OCI-LY3 (cell line): ENCODE measurements around the gene CFI.

Experiments used
- H2AFZ ChIP-seq: fragments of 200-600, 300-600 bp; shearing (Covaris generic); 2 replicates; pipeline ENCODE4 v1.6.0; 2014; ENCODE audit warnings: antibody characterized with exemption, low read depth, low read length
- H3K27ac ChIP-seq: fragments of 200-600, 300-600 bp; sonication (generic); 2 replicates; pipeline ENCODE4 v1.5.1; 2014; ENCODE audit warnings: mild to moderate bottlenecking, low read length, moderate library complexity, mixed read lengths
- H3K27me3 ChIP-seq: fragments of 200-600, 300-600 bp; sonication (generic); 2 replicates; pipeline ENCODE4 v1.6.1; 2014; ENCODE audit warnings: low read depth, low read length, mixed read lengths
- H3K36me3 ChIP-seq: fragments of 200-600, 300-600 bp; sonication (generic); replicated peaks from 2 replicates; pipeline ENCODE3; 2014; ENCODE audit warnings: low read depth, low read length, mixed read lengths
- H3K4me1 ChIP-seq: fragments of 300-600, 200-600 bp; sonication (generic); 2 replicates; pipeline ENCODE4 v1.6.1; 2014; ENCODE audit warnings: low read length, mixed read lengths
- H3K4me2 ChIP-seq: fragments of 200-600, 300-600 bp; sonication (generic); 2 replicates; pipeline ENCODE4 v1.6.1; 2014; ENCODE audit warnings: low read length, mixed read lengths
- H3K4me3 ChIP-seq: fragments of 300-600, 200-600 bp; sonication (generic); 2 replicates; pipeline ENCODE4 v1.5.1; 2014; ENCODE audit warnings: antibody characterized with exemption, mild to moderate bottlenecking, low read length, moderate library complexity
- H3K79me2 ChIP-seq: fragments of 300-600, 200-600 bp; shearing (Covaris generic); 2 replicates; pipeline ENCODE4 v1.6.1; 2014; ENCODE audit warnings: mild to moderate bottlenecking, low read length, mixed read lengths
- H3K9ac ChIP-seq: fragments of 300-600, 200-600 bp; shearing (Covaris generic); 2 replicates; pipeline ENCODE4 v1.6.0; 2014; ENCODE audit warnings: mild to moderate bottlenecking, low read length, moderate library complexity
- H3K9me3 ChIP-seq: fragments of 200-600, 300-600 bp; shearing (Covaris generic); 2 replicates; pipeline ENCODE4 v1.6.1; 2014; ENCODE audit warnings: low read length, mixed read lengths; ENCODE audit not compliant: insufficient read depth
- H4K20me1 ChIP-seq: fragments of 200-600, 300-600 bp; sonication (generic); 2 replicates; pipeline ENCODE4 v1.6.1; 2016; ENCODE audit warnings: low read length, mixed read lengths; ENCODE audit not compliant: insufficient read depth
- CTCF ChIP-seq: fragments of 200-600, 300-600 bp; sonication (generic); IDR thresholded peaks from 2 replicates; pipeline ENCODE4 v1.5.1; 2014; ENCODE audit warnings: antibody characterized with exemption, low read length, low read depth
- EZH2phosphoT487 ChIP-seq: fragments of 200-600 bp; shearing (Covaris generic); IDR thresholded peaks from 2 replicates; pipeline ENCODE4 v1.6.1; 2018; ENCODE audit warnings: antibody characterized with exemption, mixed run types, low read depth

The CFI gene

DNA sequence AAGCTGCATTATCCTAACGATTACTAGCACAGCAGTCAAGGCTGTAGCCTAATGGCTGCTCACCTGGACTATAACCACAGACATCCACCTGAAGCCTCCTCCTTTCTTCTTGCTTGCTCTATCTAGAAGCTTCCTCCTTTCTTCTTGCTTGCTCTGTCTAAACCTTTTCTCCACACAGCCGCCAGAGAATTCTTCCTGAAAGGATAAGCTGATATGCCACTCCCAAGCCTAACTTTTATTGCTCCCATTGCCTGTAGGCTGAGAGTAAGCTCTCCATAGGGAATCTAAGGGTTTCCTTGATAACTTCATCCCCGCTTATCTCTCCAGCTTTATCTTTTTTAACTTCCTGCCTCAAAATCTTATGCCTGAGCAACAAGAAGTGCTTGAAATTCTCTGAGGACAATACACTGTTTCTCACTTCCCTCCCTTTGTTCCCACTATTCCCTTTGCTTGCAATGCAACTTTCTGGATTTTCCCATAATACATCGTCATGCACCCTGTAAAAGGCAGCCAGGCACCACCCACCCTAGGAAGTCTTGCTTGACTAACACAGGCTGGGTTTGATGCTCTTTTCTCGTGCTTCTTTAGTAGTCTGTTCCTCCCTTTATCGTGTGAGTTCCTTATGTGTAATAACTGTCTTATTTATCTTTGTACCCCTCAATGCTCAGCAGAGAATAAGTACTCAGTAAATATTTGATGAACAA is 44.7 kb upstream of the CFI start:
- Histone ChIP-seq H3K79me2 (no peaks in the 10 kb centered on the region), H4K20me1 (no peaks in the 10 kb centered on the region), H3K4me3 (no peak overlapping the region), H3K4me1 (no peaks in the 10 kb centered on the region), H2AFZ (no peak overlapping the region), H3K27ac (no peak overlapping the region), H3K27me3 (no peaks in the 10 kb centered on the region), H3K4me2 (no peak overlapping the region), H3K9ac (no peak overlapping the region), H3K9me3 (no peaks in the 10 kb centered on the region), H3K36me3 (no peaks in the 10 kb centered on the region)
- TF ChIP-seq EZH2phosphoT487 (no peak), CTCF (no peak)

- Histone ChIP-seq H4K20me1 (no peaks in the 10 kb centered on the region), H3K9me3 (no peaks in the 10 kb centered on the region), H3K4me1 (no peaks in the 10 kb centered on the region), H3K79me2 (no peaks in the 10 kb centered on the region), H3K36me3 (peaks cover 5% of the 10 kb centered on the region), H3K27ac (no peak overlapping the region), H3K27me3 (no peaks in the 10 kb centered on the region), H3K9ac (no peak overlapping the region), H3K4me2 (no peak overlapping the region), H2AFZ (no peak overlapping the region), H3K4me3 (no peak overlapping the region)
- no peak for TF ChIP-seq CTCF
- TF ChIP-seq EZH2phosphoT487, result no peak
These were observed 35.2 kb upstream of the CFI start for GRCh38 chr4:109836985-109837384.

GRCh38 chr4:109833756-109834155 is 32.0 kb upstream of the CFI start:
- H2AFZ ChIP-seq, result no peak overlapping the region
- TF ChIP-seq EZH2phosphoT487 (no peak), CTCF (no peak)
- no peaks in the 10 kb centered on the region for H3K79me2 ChIP-seq

DNA sequence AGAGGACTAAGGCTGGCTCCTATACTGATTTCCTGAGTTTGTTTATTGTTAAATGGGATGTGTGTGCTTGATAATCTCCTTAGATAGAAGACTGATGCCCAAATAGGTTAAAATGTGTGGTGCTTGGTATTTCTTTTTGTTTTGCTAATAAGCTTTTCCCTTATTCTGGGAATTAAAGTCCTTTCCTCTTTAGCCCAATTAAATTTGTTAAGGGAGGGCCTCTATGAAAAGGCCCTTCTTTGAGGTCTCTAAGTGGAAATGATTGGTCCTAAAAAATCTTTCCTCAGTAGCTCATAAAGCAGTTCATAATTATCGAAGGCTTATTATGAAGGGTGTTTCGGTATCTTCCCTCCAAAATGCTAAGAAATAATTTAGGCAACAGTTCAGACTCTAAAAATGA is 25.9 kb upstream of the CFI start, which contains the start of gene RRH:
Gene RRH (plus strand): TSS at position 301 of the 400 bp plus-strand sequence. CDS start 56 bp downstream, at position 357.
- no peak within 1 kb of the TSS for H3K4me3 ChIP-seq
- no peaks in the 10 kb centered on the region for H3K4me1 ChIP-seq
- H2AFZ ChIP-seq, result no peak within 1 kb of the TSS
- H3K4me2 ChIP-seq, result no peak within 1 kb of the TSS
- H3K27ac ChIP-seq, result no peak within 1 kb of the TSS
- H3K36me3 ChIP-seq, result peaks cover 18% of the 10 kb centered on the region
- no peak for TF ChIP-seq EZH2phosphoT487
- TF ChIP-seq CTCF, result no peak
- H4K20me1 ChIP-seq, result no peaks in the 10 kb centered on the region
- no peaks in the 10 kb centered on the region for H3K79me2 ChIP-seq
- H3K9ac ChIP-seq, result no peak within 1 kb of the TSS
- no peaks in the 10 kb centered on the region for H3K9me3 ChIP-seq
- H3K27me3 ChIP-seq, result no peaks in the 10 kb centered on the region

More at GRCh38 chr4:109833756-109834155, 32.0 kb upstream of the CFI start:
- Histone ChIP-seq H3K27me3 (no peaks in the 10 kb centered on the region), H4K20me1 (no peaks in the 10 kb centered on the region), H3K4me3 (no peak overlapping the region), H3K9ac (no peak overlapping the region), H3K36me3 (peaks cover 9% of the 10 kb centered on the region), H3K9me3 (no peaks in the 10 kb centered on the region), H3K4me2 (no peak overlapping the region), H3K27ac (no peak overlapping the region), H3K4me1 (no peaks in the 10 kb centered on the region)
